Muscle of leg (tissue), 11 donors: ENCODE results near the gene PLA2G12A. TPM values are rescaled to one million over a fixed set of nuclear protein-coding genes. Genes with fewer than 3 reads are reported as not detected.

Experiments used
- DNase-seq: peaks from one replicate; pipeline ENCODE4 v3.0.0; 2013
- H3K27ac ChIP-seq: one replicate; pipeline ENCODE4 v1.5.1; 2013; ENCODE audit warnings: mild to moderate bottlenecking, low read length, control low read depth
- H3K27me3 ChIP-seq: one replicate; pipeline ENCODE4 v1.6.1; 2013; ENCODE audit warnings: low read length; ENCODE audit not compliant: control insufficient read depth, insufficient read depth
- H3K36me3 ChIP-seq: one replicate; pipeline ENCODE4 v1.6.1; 2013; ENCODE audit warnings: low read length; ENCODE audit not compliant: control insufficient read depth, insufficient read depth
- H3K4me1 ChIP-seq: one replicate; pipeline ENCODE4 v1.6.1; 2013; ENCODE audit warnings: low read length; ENCODE audit not compliant: control insufficient read depth, insufficient read depth
- H3K4me3 ChIP-seq: one replicate; pipeline ENCODE4 v1.5.1; 2013; ENCODE audit warnings: low read length, control low read depth
- H3K9me3 ChIP-seq: replicated peaks from 2 replicates; pipeline ENCODE4 v1.6.1; 2013; ENCODE audit warnings: low read depth, low read length; ENCODE audit not compliant: control insufficient read depth
- WGBS: methylation state at CpG from one replicate; pipeline ENCODE4 v1.1.5; 2013; ENCODE audit warnings: missing lambda C conversion rate; ENCODE audit not compliant: insufficient coverage; 5-methylcytosine and 5-hydroxymethylcytosine counted together
- polyA plus RNA-seq, 8 donors: library from polyadenylated mRNA; unstranded; fragments of 120-200 nt; gene quantifications; one replicate each; pipeline versions ENCODE4 v1.2.1 to v1.2.3, GENCODE V29; 2013; ENCODE audit warnings: inconsistent platforms in 1 of 8, low replicate concordance in 1 of 8; ENCODE audit not compliant: insufficient read length in 8 of 8, insufficient read depth in 1 of 8
- total RNA-seq: library from RNA; stranded (reverse); fragments of 120-200 nt; gene quantifications from one replicate; pipeline ENCODE4 v1.2.4, GENCODE V29; 2013

PLA2G12A gene
- total and polyA plus RNA-seq, 9 donors = 9.8 to 17.3 (median 13.5) TPM

DNA sequence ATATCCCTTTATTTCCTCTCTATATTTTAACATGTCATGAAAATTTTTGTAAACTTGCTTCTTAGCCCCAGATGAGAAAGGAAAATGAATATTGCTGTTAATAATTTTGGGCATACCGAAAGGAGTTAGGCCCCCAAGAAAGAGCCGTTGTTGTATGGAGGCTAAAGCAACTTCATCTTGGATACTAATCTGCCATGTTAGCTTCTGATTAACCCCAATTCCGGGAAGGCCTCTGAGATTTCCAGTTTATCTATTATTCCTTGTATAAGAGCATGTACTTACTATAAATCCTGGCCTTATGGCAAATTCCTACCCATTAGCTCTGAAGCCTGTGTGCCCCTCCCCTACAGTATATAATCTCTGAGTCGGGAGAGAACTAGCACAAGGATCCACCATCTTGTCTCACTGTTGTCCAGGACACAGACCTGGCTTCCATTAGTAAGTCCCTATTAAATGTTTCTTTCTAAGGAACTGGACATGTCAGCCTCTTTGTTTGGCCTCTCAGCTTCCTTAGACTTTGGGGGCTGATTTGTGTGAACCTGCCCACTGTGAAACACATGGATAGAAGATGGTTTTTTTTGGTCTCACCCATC, 20.9 kb upstream of the PLA2G12A start:
- no peak for DNase-seq
- no peaks in the 10 kb centered on the region for H3K9me3 ChIP-seq
- no peaks in the 10 kb centered on the region for H3K27me3 ChIP-seq
- no CpG with 5 or more reads among the region's 4 CpGs for WGBS
- H3K4me3 ChIP-seq = no peak overlapping the region
- no peak overlapping the region for H3K27ac ChIP-seq
- H3K36me3 ChIP-seq = no peaks in the 10 kb centered on the region
- H3K4me1 ChIP-seq = no peaks in the 10 kb centered on the region

DNA sequence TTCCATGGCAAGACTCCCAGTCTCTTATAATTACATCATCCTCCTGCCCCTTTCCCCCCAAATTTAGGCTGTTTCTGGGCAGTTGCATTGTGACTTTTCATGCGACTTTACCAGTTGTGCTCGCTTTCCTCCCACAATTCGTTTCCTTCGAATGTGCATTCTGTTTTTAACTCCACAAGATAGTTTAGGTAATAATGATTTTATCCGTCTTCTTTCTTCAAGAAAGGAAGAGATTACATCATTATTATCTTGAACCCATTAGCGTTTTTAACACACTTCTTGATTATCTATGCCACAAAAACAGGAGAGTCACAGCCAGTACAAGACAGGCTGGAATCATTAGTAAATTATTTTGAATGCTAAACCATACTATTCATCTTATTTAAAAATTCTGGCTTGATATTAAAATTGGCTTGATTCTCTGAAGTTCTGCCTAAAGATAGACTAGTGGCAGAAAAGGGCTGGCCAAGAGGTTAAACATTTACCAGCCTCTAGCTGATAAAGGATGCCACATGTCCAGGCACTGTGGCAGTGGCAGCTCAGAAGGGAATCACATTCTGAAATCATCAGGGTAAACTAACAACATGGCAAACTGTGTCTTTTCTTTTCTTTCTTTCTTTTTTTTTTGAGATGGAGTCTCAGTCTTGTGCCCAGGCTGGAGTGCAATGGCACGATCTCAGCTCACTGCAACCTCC, 19.7 kb upstream of the PLA2G12A start:
- WGBS = no CpG with 5 or more reads among the region's 7 CpGs
- DNase-seq = no peak
- Histone ChIP-seq H3K36me3 (no peaks in the 10 kb centered on the region), H3K9me3 (no peaks in the 10 kb centered on the region), H3K4me3 (no peak overlapping the region), H3K27ac (no peak overlapping the region), H3K4me1 (no peaks in the 10 kb centered on the region), H3K27me3 (no peaks in the 10 kb centered on the region)

DNA sequence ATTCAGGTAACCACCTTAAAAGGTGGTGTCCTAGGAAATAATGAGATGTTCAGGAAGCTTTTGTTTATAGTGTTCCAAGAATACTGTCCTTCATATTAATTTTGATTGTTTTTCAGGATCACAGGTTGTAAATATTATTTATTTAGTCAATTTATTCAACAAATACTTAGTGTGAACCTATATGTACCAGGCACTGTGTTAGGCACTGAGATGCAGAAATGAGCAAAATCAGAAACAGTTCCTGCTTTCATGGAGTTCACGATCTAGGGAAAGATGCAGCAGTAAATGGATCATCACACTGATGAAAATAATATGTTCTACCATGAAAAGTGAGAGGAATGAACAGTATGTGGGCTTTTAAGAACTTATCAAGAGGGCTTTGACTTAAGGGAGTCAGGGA, 18.2 kb upstream of the PLA2G12A start:
- Histone ChIP-seq H3K9me3 (no peaks in the 10 kb centered on the region), H3K27ac (no peak overlapping the region), H3K27me3 (no peaks in the 10 kb centered on the region), H3K4me1 (no peaks in the 10 kb centered on the region), H3K4me3 (no peak overlapping the region), H3K36me3 (no peaks in the 10 kb centered on the region)
- no peak for DNase-seq
- WGBS = 100% methylated on average over 1 of the region's 1 CpG

DNA sequence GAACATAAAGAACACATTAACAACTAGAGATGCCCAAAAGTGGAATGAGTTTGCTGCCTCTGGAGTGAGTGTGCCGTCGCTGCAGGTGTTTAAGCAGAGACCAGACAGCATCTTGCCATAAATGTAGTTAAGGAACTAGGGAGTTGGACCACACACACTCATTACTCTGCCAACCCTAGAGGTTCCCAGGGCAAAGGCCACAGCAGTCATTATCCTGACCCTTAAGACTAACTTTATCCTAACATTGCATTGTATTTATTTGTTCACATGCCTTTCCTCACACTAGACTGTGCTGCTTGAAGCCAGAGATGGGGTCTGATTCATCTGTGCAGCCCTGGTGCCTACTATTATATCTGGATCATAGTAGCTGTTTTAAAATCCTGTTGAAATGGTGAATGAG, 16.9 kb upstream of the PLA2G12A start:
- Histone ChIP-seq H3K27ac (no peak overlapping the region), H3K4me1 (no peaks in the 10 kb centered on the region), H3K4me3 (no peak overlapping the region), H3K9me3 (no peaks in the 10 kb centered on the region), H3K27me3 (no peaks in the 10 kb centered on the region), H3K36me3 (no peaks in the 10 kb centered on the region)
- DNase-seq = no peak
- WGBS = no CpG with 5 or more reads among the region's 2 CpGs

DNA sequence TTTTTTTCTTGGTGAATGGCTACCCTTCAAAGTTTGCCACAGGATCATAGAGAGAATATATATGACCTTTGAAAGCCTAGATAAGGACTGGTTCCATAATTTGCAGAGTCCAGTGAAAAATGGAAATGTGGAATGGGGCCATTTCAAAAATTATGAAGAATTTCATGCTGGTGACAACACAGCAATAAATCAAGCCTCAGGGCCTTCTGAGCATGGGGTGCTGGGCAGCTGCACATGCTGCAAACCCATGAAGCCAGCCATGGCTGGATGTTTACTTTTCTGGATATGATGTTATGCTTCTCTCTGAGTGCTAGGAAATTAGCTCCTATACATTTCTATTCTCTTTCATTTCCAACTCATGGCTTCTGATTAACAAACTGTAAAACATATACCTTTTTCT, 16.0 kb upstream of the PLA2G12A start:
- no peak for DNase-seq
- no peaks in the 10 kb centered on the region for H3K36me3 ChIP-seq
- H3K4me3 ChIP-seq = no peak overlapping the region
- no peaks in the 10 kb centered on the region for H3K27me3 ChIP-seq
- H3K27ac ChIP-seq = no peak overlapping the region
- H3K9me3 ChIP-seq = no peaks in the 10 kb centered on the region
- H3K4me1 ChIP-seq = no peaks in the 10 kb centered on the region

DNA sequence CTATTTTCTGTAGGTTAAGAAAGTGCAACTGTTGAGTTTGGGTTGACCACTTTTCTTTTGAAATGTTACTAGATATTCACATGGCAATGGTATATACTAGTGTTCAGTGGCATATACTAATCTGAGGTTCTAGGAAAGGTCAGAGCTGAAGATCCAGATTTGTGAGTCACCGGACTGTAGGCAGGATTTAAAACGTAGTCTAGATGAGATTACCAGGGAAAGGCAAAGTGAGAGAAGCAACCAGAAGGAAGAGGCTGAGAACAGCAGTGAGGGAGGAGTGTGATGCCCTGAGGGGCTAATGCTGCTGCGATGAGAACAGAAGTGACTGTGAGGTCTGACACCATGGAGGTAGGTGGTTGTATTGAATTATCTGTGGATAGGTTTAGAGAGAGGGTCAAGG, 9.7 kb upstream of the PLA2G12A start:
- H3K4me1 ChIP-seq = no peaks in the 10 kb centered on the region
- no peaks in the 10 kb centered on the region for H3K36me3 ChIP-seq
- H3K9me3 ChIP-seq = no peaks in the 10 kb centered on the region
- WGBS = 72% methylated on average over 3 of the region's 3 CpGs
- H3K27ac ChIP-seq = no peak overlapping the region
- no peak overlapping the region for H3K4me3 ChIP-seq
- DNase-seq = no peak
- H3K27me3 ChIP-seq = no peaks in the 10 kb centered on the region

DNA sequence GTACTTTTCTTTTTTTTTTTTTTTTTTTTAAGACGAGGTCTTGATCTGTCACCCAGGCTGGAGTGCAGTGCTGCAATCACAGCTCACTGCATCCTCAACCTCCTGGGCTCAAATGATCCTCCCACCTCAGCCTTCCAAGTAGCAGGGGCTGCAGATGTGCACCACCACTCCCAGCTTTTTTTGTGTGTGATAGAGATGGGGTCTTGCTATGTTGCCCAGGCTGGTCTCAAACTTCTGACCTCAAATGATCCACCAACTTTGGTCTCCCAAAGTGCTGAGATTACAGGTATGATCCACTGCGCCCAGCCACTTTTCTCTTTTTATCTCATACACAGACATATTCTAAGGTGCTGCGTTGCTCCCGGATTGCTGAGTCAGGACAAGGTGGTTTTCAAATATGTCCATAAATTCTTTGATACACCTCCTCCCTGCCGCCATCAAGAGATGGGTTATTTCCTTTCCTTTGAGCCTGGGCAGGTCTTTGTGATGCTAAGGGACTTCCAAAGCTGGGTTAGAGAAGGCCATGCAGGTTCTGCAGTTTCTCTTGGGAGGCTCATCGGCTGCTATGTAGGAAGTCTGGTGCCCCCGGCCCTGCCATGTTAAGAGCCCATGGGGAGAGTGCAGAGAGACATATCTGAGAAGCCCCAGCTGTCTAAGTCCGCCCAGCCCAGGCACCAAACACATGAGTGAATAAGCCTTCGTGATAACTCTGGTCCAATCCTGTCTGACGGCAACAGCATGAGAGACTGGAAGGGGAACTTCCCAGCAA, 8.4 kb upstream of the PLA2G12A start:
- no peak for DNase-seq
- Histone ChIP-seq H3K4me1 (no peaks in the 10 kb centered on the region), H3K27ac (no peak overlapping the region), H3K36me3 (no peaks in the 10 kb centered on the region), H3K4me3 (no peak overlapping the region), H3K9me3 (no peaks in the 10 kb centered on the region), H3K27me3 (no peaks in the 10 kb centered on the region)
- 86% methylated on average over 5 of the region's 10 CpGs for WGBS

DNA sequence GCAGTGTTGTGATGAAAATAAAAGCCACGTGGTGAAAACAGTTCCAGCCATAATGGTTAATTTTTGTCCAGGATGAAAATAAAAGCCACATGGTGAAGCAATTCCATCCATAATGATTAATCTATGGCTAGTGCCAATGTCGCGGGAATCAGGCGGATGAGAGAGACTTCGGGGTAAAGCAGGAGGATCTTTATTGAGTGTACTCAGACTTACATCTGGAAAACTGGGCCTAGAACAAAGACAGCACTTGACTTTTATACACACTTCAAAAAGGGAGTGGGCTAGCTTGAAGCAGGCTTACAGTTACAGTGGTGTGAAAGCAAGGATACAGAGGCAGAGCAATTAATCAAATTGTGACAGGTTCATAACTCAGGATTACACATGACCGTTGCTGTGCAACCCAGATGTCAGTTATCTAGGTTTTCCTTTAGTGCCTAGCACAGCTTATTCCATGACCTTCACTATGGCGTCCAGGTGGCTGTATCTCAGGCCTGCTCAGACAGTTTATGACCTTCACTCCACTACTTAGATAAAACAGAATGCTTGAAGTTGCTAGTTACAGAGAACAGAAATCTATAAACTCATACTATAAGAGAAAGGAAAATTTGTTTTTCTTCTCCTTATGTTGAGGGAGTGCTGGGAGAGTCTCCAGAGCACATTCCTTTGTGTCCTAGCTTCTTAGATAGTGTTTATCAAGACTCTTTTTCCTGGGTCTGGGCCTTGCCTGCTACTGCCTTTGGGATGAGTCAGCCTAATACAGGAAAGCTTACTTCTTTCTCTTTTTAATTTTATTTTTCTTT, 5.9 kb upstream of the PLA2G12A start:
- Histone ChIP-seq H3K9me3 (no peaks in the 10 kb centered on the region), H3K27ac (no peak overlapping the region), H3K36me3 (no peaks in the 10 kb centered on the region), H3K4me3 (no peak overlapping the region), H3K4me1 (no peaks in the 10 kb centered on the region), H3K27me3 (no peaks in the 10 kb centered on the region)
- DNase-seq = no peak
- WGBS = 10% methylated on average over 1 of the region's 7 CpGs

DNA sequence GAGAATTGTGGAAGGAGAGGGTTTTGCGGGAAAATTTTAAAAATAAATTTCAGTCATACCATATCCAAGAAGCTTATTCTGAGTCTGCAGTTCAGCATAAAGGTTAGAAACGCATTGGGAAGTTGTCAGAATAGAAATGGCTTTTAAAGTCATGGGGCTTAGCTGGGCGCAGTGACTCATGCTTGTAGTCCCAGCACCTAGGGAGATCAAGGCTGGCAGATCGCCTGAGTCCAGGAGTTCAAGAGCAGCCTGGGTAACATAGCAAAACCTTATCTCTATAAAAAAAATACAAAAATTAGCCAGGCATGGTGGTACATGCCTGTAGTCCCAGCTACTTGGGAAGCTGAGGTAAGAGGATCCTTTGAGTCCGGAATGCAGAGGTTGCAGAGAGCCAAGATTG, 3.9 kb upstream of the PLA2G12A start:
- H3K36me3 ChIP-seq = no peaks in the 10 kb centered on the region
- H3K9me3 ChIP-seq = no peaks in the 10 kb centered on the region
- peaks cover 7% of the 10 kb centered on the region for H3K4me1 ChIP-seq
- no peak for DNase-seq
- H3K27ac ChIP-seq = no peak overlapping the region
- no CpG with 5 or more reads among the region's 5 CpGs for WGBS
- H3K27me3 ChIP-seq = no peaks in the 10 kb centered on the region
- H3K4me3 ChIP-seq = no peak overlapping the region
